DMS53 treated with DMSO at 0.1 percent for 48 hours (cell line): ENCODE measurements around the gene PASD1.

Source experiments
- DNase-seq: peaks from one replicate; lab custom pipeline; 2025; ENCODE audit not compliant: unreplicated experiment; lab: John Stamatoyannopoulos, UW

The PASD1 gene

GRCh38 chrX:151700581-151700980 is 137.1 kb downstream of the PASD1 start:
- DNase-seq = no peak

DNA sequence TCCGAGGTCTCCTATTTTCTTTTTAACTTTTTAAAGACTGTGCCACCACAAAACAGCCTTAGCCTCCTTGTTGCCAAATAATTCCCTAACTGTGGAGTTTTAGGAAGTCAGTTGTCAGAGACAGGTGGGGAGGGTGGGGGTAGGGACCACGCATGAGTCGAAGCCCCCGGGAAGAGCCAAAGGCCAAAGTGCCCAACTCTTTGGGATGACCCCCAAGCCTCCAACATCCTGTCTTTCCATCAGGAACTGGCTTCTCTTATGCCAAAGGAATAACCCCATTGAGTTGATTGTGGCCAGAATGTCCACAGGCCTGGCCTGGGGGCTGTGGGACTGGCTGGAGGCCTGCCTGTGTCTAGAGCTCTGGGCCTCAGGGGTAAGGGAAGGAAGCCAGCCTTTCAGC is 137.6 kb downstream of the PASD1 start:
- DNase-seq = no peak

DNA sequence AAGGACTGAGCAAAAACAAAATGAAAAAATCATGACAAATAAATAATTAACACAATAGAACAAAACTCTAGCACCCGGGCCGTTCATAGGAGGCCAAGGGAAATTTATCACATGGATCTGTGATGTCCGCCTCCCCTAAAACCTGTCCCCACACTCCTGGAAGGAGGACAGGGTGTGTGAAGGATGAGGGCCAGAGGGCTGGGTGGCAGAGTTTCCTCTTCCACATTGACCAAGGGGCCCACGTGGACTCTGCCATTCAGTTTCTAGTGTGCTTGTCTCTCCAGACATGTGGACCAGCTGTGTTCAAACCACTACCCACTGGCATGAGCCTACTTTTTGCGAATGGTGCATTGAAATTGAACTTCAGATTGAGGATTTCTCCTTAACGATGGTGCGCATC is 138.1 kb downstream of the PASD1 start:
- no peak for DNase-seq

- no peak for DNase-seq
Observed at GRCh38 chrX:151702026-151702714, 138.7 kb downstream of the PASD1 start.

DNA sequence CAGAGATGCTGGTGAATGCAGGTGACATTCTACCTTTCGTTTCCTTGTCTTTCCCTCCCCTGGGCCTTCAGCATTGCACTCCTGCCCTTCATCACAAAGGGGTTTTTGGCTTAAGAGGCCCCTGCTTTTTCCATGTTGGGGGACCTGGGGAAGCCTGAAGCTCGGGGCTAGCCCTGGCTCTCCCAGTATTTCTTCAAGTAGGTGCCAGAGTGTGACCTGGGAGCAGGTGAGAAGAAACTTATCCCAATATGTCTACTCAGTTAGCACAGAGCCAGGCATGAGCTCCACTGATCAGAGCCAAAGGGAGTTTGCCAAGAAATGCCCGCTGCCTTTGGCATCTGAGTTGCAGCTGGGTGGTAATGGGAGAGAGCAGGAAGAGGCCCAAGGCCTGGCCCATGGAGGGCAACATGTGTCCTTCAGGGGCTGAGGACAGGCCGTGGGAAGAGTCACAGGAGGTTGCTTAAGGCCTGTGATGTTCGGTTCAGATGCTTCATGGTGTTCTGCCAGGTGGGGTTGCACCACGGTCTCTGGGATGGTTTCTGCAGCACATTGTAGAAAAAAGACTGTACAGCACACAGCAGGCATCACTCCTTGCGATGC is 139.4 kb downstream of the PASD1 start:
- no peak for DNase-seq

- DNase-seq = no peak
Observed at GRCh38 chrX:151703487-151703886, 140.0 kb downstream of the PASD1 start.

DNA sequence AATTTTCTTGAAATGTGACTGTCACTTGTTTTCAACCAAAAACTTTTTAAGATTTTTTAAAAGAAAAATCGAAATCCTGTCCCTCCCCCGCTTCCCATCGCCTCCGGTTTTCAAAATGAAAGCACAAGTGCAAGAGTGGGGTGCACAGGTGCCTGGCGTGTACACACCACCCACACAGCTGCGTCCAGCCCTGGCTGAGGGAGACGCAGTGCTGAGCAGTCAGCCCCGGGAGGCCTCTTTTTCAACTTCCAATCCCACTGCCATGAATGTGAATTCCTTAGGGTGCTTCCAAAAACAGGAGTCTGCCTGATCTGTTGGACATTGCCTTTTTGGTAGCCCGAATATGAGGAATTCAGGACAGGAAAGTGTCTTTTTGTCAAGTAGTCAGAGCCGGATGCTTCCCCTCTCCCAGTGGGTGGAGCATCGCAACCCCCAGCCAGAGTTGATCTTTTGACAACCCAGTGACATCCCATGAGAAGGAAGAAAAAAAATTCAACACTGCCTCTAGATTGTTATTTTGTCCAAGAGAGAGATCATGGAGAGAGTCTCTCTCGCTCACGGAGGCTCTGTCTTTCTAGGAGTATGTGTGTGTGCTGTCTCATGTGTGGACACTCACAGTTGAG is 140.7 kb downstream of the PASD1 start:
- no peak for DNase-seq

DNA sequence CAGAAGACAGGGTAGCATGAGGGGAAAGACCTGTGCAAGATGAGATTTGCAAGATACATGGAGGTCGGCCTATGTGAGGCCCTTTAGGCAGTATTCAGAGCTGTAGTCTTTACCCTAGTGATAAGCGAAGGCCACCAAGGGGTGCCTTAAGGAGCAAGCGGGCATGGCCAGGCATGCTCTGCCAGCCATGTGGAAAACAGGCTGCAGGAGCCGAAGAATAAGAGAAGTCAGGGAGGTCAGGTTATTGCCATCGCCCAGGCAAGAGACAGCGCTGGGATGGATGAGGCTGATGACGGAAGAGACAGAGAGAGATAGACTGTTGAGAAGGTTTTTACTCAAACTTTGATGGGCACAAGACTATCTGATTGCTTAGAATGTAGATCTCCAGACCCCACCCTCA is 145.3 kb downstream of the PASD1 start:
- no peak for DNase-seq

GRCh38 chrX:151710457-151710856 is 147.0 kb downstream of the PASD1 start:
- DNase-seq = no peak

GRCh38 chrX:151711154-151711553 is 147.7 kb downstream of the PASD1 start:
- no peak for DNase-seq

DNA sequence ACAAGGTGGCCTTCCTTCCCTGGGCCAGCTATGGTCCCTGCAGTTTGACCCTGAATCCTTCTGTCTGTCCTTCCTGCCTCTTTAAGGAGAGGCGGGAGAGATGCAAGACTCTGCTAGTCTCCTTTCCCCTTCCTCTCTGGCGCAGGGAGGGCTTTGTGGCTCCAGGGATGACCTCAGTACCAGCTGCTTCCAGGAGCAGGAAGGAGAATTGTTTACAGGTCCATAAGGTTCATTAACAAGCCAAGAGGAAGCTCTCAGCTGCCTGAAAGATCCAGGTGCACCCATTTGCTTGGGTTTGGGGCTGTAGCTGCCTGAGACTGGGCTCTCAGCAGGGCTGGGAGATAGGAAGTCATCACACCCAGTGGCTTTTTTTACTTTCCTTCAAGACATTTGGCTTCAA is 148.3 kb downstream of the PASD1 start:
- peak; percentile 40 for DNase-seq

GRCh38 chrX:151712253-151712652 is 148.8 kb downstream of the PASD1 start:
- DNase-seq = no peak

GRCh38 chrX:151713849-151714248 is 150.4 kb downstream of the PASD1 start:
- DNase-seq = peak; percentile 2

GRCh38 chrX:151714362-151714761 is 150.9 kb downstream of the PASD1 start:
- no peak for DNase-seq

DNA sequence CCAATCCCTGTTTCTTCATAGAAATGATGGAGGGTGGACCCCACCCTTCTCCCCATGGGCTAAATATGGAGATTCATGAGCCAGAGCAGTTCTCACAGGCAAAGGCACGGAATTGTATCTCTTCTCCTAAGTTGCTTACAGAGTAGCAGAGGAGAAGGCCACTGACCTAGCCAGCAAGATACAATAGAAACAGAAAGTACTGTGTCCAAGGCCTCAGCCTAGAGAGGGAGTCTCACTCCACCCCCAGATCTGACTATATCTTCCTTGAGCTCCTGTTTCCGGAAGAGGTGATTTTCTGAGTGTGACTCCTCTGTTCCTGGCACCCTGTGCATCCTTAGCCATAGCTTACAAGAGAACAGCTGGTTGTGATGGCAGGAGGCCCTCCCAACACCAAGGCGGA is 152.3 kb downstream of the PASD1 start, which contains the start of gene FATE1:
FATE1 (plus strand) TSS at position 284 of the 400 bp plus-strand sequence; CDS start at position 369, 85 bp downstream.
- DNase-seq = no peak

- peak; percentile 33 for DNase-seq
Observed at GRCh38 chrX:151722241-151722846, 158.9 kb downstream of the PASD1 start.

DNA sequence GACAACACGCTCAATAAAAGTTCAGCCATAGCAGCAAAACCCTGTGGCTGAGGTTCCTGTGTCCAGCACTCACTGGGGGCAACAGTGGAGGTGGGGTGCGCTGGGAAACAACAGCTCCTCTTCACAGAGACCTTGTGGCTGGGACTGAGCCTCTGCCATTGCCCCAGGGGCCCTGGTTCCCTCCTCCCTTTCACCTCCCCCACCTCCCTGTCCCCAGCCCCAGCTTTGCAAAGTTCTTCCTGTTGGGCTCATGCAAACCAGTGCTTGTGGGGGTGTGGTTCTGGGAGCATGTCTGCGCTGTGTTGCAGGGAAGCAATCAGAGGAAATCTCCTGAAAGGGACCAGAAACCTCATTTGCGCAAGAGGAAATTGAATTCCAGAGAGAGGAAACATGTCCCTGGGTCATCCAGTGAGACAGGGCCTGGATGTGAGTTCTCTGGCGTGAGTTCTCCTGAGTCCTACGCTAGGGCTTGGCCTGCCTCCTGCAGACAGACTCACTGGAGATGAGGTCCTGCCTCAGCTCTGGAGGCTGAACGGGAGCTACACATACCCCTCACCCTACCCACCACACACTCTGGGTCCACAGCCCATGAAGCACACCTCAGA is 159.8 kb downstream of the PASD1 start:
- DNase-seq = no peak

DNA sequence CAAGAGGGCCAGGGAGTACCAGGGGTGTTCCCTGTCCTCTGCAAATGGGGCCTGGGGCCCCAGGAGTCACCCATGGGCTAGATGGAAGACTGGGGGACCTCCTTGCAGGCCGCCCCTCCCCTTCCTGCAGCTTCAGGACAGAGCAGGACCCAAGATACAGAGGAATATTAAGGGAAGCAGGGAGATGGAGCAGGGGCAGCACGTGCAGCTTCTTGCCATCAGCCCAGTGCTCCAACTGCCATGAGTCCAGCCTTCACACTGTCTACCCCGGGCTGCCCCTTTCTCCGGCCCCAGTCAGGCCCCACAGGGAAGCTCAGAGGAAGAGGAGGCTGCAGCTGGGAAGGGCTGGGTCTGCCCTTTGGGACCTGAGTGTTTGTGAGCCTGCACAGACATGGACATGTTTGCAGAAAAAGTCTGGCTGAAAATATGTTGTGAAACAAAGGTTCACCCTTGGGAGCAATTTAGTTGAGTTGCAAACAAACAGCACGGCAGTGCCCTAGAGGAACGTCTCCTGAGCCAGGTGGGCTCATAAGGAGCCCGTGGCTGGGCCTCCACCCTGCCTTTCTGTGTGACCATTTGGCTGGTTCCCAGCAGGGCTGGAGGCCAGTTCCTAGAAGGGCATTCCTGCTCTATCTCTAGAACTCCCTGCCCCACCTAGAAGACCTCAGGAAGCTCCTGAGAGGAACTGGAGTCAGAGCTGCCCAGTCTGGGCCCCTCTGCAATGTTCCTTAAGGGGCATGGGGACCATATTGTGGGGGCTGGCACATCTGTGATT is 161.3 kb downstream of the PASD1 start:
- DNase-seq = no peak

DNA sequence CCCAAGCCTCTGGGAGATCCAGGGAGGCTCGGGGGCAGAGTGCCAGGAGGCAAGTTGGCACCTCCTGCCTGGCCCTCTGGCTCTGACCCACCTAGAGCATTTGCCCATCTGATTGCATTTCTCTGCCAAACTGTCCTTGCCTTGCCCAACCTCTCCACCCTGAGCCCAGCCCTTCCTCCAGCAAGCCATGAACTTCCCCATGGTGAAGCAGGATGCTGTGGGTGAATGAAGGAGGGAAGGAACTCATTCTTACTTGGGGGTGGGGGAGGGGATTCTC is 161.8 kb downstream of the PASD1 start:
- DNase-seq = no peak
